ENCODE measurements around the gene CKS1B.

Gene CKS1B

DNA sequence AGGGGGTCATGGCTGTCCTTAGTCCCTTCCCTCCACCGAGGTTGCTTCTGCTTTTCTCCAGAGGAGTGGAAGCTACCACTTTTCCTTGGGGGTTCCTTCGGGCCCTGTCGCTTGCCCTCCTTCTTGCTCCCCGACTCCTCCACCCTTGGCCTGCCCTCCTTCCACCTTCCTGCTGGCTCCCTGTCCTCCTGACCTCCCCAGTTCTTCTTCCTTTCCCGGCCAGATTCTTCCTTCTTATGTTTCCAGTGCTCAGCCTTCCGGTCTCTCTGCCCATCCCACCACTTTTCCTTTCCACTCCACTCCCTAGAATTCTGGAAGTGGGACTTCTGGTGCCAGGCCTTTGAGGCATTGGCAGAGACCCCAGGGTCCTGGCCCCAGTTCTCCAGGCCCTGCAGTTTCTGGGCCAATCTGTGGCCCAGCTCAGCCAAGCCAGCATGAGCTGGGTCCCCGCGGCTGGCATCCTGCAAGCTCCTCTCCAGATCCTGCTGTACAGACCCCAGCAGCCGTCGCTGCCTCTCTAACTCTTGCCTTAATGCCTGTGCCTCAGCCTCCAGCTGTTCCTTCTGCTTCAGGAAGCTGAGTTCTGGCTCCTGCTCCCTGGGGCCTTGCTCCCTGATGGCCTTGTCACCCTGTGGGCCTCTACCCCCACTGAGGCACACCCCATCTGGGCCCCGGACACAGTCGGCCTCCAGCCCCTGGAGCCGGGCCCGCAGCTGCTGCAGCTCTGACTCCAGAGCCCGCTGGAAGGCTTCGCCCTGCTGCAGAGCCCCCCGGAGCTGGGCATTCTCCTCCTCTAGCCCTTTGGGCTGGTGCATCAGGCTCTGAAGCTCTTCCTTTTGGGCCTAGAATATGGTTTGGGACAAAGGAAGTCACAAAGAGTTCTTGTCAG is 28.3 kb upstream of the CKS1B start:
- DNase-seq (ENCODE audit: low spot score): no peak

DNA sequence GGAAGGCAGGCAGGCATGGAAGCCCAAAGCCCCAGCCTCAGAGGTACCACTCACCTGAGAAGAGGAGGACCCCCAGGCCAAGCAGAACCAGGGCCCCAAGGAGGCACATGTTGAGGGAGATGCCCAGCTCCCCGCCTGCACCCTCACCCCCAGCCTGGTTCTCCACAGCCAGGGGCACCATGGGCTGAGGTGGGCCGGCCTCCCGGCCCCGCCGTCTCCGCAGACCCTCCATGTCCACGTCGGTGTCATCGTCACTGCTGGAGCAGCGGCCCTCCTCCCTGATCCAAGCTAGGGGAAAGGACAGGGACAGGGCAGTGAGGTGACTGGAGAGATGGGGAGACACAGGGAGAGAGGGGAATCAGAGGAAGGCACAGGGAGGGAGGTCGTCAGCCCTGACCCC is 26.4 kb upstream of the CKS1B start:
- no peak for DNase-seq (ENCODE audit: low spot score)

DNA sequence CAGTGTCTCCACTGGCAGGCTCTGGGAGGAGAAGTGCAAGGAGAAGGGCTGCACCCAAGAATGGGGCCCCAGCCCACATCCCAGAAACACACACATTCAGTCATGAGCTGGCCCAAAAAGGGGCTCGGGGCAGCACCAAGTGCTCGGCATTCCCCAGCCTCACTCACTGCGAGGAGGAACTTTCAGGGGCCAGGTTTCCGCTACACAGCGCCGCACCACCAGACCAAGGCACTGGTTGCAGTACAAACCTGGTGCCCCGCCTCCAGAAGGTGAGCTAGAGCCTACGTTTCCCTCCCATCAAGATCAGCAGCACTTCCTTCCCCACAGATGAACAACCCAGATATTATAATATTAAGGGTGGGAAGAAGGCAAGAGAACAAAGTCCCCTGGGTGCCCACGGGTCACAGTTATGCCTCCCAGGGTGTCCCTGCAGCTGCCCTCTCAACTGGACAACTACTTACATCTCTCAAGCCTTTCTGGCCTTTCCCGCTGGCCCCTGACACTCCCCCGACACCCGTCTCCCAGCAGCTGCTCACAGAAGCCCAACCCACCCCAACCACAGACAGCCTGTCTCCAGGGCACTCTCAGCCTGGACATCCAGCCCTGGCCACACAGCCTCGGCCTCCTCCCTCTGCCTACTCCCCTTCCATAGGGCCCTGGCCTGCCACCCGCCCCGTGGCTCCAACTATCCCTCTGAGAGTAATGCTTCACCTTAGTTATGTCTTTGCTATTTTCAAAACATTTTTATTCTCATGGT is 22.4 kb upstream of the CKS1B start:
- DNase-seq (ENCODE audit: low spot score): no peak

DNA sequence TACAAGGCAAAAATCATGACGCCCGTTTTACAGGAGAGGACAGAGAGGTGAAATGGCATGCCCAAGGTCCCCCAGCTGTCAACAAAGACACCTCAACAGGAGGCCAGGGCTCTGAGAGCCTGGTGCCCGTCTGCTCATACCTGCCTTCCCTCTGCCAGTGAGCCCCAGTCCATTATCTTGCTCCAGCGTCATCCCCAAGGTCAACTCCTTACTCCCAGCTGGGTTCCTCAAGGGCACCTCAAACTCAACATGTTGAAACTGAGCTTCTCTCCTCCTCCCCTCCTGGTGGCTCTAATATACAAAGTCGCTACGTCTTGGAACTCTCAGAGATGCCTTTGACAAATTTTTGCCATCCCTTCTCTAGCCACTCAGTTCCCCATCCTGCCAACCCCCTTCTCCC is 21.8 kb upstream of the CKS1B start:
- DNase-seq (ENCODE audit: low spot score): no peak

DNA sequence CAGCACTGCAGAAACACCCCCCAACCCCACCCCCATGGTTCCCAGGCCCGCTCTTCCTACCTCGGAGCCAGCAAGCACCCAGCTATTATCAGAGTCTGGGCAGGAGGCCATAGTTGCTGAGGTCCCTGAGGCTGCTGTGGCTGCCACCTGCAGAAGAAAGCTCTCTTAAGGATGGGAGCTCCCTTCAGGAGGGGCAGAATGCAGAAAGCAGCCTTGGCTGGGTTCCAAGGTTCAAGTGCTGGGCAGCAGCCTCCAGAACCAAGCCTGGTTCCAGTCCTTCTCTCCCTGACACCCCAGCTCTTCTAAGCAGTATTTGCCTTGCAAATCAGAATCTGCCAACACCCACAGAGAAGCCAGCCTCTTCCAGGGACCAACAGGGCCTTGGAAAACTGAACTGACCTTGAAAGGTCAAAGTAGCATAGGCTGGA is 20.9 kb upstream of the CKS1B start:
- DNase-seq (ENCODE audit: low spot score): no peak

DNA sequence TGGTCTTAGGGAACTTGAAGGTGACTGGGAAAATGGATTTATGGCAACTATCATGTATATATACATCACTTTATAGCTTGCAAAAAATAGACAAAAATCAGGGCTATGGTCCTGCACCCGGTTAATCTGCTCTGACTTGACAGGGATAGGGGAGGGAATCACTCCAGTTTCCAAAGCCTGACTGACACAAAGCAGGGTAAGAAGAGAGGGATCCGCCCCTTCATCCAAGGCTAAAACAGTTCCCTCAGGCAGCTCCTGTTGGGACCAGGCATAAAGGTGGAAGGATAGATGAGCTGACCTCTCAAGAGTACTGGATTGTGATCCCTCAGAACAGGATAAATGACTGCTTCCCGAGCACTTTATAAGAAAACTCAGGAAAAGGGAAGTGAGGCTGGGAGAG is 19.9 kb upstream of the CKS1B start:
- DNase-seq (ENCODE audit: low spot score): no peak

DNA sequence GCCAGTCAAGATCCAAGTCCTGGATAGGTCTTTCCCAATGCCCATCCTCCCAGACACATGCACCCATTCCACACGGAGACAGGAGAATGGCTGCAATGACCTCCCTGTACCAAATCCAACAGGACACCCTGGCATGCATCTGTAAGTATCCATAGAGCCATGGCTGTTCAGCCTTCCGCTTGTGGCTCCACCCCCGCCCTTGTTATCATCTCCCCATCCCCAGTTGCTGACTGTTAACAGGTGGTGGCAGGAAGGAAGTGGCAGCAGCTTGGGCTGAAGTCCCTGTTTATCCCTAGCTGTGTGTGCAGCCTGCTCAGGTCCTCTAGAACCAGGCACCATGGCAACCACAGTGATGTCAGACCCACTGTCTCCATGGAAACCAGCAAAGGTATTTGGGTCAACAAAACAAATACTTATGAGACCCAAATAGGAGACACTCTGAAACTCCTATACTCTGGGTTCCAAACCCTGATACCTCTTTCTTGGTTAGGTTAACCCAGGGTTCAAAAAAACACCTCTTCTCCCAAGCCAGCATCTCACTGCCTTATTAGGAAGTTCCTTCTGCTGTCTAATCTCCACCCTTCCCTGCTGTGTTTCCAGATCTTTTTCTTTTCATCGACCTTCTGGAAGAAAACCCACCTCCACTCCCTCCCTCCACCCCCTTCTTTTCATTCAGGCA is 19.3 kb upstream of the CKS1B start:
- DNase-seq (ENCODE audit: low spot score): peak; percentile 86

DNA sequence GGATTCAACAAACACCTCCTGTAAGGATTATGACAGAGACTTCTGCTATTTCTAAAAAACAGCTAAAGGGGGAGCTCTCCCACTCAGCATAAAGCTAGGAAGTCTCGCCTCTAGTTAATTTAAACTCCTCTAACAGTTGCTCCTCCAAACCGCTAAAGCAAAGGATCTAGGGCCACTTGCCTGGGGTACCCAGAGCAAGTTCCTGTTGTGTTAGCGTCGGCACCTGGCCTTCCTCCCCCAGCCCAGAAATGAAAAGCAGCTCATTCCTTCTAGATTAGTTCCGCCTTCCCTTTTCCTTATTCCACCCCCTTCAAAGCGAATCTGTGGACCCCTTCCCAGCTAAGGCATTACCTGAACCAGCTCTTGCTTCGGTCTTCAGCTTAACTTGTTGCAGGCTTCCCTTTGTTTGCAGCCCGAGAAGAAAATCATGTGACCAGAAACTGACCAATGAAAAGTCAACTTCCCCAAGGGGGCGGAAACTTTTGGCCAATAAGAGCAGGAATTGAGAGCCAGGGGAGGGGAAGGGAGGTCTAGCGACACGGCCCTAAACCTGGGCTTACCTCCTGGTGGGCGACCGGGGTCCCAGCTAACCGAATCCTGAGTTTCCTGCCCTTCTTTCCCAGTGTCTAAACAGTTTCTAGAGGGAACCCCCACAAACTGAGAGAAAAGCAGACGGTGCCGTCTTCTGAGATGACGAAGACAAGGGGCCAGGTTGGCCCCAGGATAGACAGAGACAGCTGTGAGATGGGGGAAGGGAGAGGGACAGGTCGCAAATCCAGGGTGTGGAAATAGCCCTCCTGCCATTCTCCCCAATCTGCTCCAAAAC is 18.6 kb upstream of the CKS1B start, which contains the start of gene PBXIP1:
Gene PBXIP1, minus strand, starts transcription at position 382 of the 826 bp plus-strand sequence. CDS start 2,378 bp downstream, outside the sequence.
- DNase-seq (ENCODE audit: low spot score): peak; percentile 93

DNA sequence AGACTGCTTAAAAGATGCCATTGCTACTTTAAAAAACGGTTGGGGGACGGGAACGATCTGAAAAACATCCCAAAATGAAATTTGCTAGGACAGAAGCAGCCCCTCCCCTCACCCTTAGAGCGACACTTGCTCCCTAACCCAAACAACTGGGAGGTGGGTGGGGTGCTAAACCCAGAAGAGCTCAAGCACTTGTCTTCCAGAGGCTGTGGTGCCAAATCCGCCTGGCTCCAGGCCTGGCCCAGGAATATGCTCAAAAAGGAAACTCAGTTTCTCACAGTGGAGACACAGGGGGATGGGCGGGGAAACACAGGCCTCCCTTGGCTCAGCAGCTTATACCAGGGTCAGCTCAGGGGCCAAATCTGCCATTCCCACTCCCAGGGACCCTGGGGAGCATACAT is 17.9 kb upstream of the CKS1B start:
- DNase-seq (ENCODE audit: low spot score): no peak

DNA sequence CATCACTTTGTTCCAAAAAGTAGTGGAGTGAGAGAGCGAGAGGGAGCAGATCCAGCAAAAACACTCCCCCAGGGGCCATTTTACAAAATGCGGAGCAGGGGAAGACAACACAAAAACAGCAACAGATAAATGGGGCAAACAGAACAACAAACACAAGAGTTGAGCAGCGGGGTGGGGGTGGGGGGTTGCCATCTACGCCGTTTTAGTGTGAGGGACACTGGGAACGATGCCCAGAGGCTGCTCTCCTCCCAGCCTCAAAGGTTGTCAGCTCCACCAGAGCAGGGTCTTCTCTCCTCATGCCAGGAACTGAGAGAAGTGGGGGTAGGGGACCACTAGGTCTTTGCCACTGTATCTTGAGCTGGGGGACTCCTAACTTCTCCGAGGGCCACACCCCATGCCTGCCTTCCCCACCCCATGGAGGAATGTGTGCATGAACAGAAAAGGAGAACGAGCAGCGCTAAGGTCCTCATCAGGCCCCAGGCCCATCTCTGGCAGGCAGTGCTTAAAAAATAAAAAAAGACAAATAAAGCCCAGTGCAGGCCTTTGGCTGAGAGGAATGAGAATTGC is 17.3 kb upstream of the CKS1B start:
- DNase-seq (ENCODE audit: low spot score): no peak

DNA sequence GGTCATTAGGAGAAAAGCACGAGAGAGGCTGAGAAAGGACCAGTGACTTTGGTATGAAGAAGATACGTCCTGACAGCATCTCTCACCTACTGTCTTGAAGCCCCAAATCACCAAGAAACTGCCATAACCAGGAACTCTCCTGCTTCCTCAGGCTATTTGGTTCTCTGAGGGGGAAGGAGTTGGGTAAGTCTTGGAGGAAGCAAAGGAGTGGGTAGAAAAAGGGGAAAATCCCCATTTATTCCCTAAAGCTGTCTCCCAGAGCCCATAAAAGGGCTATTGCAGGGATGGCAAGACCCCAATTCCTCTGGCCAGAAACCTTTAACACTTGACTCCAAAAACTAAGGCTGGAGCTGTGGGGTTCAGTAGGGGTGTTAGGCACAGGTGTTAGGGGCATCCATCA is 16.4 kb upstream of the CKS1B start:
- DNase-seq (ENCODE audit: low spot score): no peak

DNA sequence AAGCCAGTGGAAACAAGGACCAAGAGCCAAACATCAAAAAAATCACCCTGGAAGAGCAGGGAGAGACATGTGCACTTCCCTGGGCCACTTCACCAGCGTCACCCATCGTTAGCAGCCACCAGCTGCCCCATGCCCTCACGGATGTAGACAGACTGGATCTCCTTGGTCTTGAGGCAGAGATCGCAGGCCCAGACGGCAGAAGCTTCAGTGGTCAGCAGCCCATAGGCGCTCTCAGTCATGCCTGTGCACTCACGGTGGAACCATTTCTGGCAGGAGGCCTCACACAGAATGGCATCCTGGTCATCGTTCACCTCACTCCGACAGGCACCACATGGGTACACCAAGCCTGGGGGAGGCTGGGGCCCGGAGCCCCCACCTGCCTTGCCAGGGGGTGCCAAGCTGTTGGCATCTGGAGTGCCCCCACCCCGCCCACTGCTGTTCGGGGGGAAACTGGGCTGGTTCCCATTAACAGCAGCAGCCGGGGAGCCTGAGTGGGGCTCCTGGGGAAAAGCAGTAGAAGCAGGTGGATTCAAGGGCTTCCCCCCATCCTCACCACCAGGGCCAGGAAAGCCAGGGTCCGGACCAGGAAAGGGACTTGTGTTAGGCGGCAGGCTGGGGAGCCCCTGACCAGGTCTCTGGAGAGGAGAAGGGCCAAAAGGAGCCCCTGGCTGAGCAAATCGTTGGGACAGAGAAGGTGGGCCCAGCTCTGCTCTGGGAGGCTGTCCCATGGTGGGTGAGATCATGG is 15.6 kb upstream of the CKS1B start:
- DNase-seq (ENCODE audit: low spot score): no peak

DNA sequence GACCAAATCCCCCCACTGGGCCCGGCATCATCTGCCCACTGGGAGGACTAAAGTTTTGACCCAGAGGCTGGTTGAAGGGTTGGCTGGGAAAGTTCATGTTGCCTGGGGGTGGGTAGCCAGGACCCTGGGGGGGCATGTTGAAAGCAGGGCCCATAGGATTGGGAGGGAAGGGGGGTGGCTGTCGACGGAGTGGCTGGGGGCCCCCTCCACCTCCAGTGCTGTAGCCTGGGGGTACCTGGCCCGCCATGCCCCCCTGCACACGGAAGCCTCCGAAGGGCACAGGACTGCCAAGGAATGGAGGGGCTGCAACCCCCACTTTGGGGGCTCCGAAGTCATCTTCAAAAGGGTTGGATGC is 15.1 kb upstream of the CKS1B start:
- DNase-seq (ENCODE audit: low spot score): no peak

DNA sequence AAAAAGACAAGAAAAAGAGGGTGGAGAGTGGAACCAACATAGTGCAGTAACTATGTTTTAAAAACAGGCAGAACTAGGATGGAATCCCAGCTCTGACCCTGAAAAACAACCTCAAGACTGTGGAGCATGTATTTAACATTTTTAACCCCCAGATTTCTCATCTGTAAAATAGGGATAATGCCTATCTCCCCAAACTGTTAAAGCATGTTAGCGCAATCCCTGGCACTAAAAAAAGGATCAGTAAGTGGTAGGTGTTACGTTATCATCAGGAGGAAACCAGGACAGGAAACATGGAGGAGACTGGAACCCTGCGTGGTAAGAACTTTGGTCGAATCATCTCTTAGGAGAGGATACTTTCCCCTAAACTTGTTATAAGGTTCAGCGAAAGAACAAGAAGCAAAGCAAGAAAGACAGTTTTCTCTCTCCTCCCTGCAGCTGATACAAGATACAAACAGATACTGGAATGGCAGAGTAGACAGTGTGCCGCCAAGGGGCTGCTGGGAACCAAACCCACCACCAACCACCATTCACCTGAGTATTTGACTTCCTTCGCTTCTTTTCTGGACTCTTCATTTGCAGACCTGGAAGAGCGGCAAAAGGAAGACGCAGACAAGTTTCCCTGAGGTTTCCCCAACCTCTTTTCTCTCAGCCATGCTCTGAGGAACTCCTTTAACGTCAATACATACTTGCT is 13.9 kb upstream of the CKS1B start:
- DNase-seq (ENCODE audit: low spot score): no peak

DNA sequence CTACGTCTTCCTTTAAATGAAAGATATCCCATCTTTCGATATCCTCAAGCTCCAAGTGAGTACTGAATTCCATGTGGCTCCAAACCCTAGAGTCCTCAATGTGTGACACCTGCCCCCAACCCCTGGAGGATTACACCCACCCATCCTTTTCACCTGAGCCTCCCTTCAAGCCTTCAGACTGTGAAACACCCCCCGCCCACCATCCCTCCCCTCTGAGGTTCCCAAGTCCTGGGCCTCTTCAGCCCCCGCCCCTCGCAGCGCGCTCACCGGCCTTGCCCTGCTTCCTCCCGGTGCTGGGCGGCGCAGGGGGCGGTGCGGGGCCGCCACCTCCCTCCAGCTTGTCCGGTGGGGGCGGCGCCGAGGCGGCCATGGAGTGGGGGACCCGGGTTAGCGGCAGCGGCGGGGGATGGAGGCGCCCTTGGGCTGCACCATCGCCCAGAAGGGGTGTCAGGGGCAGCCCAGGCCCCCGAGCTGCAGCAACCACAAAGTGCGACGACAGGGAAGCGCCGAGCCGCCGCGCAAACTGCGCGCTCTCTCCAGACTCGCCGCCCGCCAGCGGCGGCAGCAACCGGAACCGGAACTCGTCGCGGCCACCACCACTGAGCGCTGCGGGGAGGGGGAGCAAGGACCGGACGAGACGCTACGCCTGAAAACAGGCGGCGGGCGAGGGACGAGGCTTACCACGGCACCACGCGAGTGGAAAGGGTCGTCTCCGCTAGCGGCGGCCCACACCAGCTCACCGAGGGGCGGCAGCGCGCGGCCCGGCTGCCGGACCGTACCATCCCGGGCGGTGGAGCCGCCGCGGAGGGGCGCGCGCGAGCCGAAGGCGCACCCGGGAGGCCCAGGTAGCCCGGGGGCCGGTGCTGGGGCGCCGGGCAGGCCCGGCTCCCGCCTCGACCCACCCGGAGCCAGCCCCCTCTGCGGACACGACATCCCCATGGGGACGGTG is 13.0 kb upstream of the CKS1B start, which contains the start of gene PYGO2:
Gene PYGO2, minus strand, starts transcription at position 576 of the 949 bp plus-strand sequence. Its CDS starts 206 bp downstream, at position 370.
- DNase-seq (ENCODE audit: low spot score): peak; percentile 78

DNA sequence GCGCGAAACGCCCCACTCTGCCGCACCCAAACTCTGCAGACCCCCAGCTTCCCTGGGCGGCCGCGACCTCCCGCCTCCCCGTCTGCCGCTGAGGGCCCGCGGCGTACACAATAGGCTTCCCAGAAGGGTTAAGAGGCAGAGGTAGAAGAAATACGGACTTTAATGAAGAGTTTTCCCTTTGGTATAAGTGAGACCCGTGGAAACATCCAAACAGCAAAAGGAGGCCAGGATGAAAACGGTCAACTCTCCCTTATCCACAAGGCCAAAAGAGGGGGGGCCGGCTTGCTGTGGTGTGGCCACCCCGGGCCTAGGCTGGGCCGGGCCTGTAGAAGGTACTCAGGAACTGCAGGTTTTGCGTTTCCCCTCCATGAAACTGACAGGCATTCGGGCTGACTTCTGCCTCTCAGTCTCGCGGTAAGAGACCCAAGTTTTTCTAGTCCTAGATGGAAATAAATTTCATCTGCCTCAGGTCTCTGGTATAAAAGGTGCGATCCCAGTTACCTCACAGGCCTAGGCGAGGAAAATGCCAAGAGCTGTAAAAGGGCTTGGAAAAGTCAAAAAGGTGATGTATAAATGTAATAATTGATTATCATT is 12.2 kb upstream of the CKS1B start:
- no peak for DNase-seq (ENCODE audit: low spot score)

DNA sequence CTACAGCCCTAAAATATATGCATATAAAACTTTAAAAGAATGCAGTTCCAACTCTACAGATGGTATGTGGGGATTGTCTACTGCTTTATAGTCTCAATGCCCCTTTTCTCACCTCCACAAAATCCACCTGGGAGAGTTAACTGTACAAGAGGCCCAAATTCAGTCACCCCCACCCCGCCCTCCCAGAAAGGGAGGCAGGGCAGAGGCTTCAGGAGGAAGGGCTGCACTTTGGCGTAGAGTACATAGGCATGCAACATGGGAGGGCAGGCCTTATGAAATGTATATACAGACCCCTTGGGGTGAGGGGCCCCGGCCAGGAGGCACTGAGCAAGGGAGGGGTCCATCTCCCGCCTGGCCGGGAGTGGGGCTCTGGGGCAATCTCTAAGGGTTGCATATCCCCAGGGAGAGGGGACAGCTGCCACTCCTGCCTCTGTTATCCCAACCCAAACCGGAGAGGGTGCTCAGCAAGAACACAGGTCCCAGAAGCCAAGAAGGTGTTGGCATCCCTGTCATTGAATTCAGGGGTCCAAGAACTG is 11.6 kb upstream of the CKS1B start:
- no peak for DNase-seq (ENCODE audit: low spot score)

DNA sequence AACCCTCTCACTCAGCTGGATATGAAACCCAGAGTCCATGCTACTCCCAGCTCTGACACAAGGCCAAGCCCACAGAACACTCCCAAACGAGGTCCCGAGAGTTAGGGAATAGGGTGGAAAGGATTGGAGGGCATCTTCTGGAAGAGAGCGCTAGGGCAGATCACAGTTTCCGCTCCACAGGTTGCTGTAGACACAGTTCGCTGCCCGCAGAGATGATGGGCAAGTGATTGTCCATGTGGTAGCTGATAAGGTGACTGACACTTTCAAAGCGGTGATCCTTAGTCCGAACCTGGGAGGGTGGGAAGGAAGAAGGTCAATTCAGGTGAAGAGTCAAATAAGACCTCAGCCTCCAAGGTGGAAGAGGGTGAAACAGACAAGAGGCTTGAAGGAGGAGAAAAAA is 10.8 kb upstream of the CKS1B start:
- no peak for DNase-seq (ENCODE audit: low spot score)
